ACHN (cell line): ENCODE measurements around the gene PCBP3.
"Not testable (repeated sequence)": the region's sequence is repeated elsewhere in the genome, so short reads cannot be mapped to it uniquely, and the experiment has no call there.

Experiments used
- DNase-seq: peaks from one replicate; pipeline ENCODE4 v3.0.0-alpha.2; 2015
- in situ Hi-C: cut with HindIII; loops from 2 replicates; pipeline ENCODE4 v1.10.0; 2017; ENCODE audit warnings: low sequenced_read_pairs, low pct_ligation_motif_present, low pct_unique_long_range_greater_than_20kb

PCBP3 gene

GRCh38 chr21:45611939-45612664, 31.4 kb upstream of the PCBP3 start:
- in situ Hi-C loops: no loop called here
- DNase-seq: peak; percentile 48

GRCh38 chr21:45612665-45613019, 30.9 kb upstream of the PCBP3 start:
- in situ Hi-C loops, DNase-seq: not testable (repeated sequence)

- in situ Hi-C loops: no loop called here
- no peak for DNase-seq
Measured at GRCh38 chr21:45613396-45613795, 30.1 kb upstream of the PCBP3 start.

- no peak for DNase-seq
- in situ Hi-C loops: no loop called here
Measured at GRCh38 chr21:45613881-45614280, 29.6 kb upstream of the PCBP3 start.

DNA sequence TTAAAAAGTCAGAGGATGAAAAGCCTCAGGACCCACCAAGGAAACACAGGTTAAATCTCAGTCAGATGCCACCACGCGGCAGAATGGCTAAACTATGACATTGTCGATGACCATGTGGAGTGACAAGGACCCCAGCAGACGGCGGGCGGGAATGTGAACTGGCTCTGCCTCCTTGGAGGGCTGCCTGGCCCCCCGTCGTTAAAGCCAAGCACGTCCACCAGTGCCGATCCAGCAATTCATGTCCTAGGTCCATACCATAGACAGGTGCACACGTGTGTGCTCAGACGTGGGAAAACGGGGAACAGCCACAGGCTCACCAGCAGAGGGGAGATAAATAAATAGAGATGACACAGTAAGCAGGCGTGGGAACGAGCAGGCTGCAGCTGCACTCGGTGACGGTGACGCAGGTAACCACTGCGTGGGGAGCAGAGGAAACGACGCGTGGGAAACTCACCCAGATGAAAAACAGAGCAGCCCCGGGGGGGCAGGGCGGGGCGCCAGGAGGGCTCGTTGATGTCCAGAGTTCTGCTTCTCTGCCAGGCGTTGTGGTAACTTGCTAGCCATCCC, 28.3 kb upstream of the PCBP3 start:
- DNase-seq: no peak
- in situ Hi-C loops: no loop called here

DNA sequence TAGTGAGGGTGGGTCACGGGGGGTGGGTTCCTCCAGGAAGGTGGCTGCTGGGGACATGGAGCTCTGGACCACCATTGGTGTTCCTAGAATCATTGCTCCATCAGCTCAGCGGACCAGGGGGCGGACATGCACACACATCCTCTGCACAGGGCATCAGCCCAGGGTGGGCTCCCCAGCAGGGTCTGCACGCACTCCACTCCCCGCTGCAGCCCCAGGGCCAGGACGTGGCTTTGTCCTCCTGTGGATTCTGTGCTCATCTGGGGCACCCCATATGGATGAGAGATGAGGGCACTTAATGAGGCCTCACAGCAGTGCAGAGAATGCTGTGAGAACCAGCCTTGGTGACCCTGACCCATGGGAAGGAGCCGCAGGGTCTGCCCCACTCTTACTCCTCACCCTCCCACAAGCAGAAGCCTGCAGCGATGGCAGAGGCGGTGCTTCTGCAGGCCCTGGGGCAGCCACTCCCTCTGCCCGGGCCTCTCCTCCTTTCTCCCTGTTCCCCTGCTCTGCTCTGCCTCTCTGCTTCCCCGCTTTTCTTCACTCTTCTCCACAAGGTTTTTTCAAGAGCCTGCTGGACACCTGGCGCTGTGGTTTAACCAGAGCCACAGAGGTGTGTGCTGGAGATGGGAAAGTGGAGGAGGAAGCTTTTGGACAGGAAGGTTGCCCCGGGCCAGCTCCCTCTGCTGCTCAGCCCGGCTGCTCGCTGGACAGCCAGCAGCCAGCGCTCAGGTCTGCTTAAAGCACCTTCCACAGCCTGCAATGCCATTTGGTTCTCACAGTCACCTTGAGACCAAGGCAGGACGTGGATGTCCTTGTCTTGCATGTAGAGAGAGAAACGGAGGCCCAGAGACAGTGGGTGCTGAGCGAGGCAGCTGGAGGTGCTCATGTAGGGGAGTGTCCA, 26.3 kb upstream of the PCBP3 start:
- no peak for DNase-seq
- in situ Hi-C loops: no loop called here

DNA sequence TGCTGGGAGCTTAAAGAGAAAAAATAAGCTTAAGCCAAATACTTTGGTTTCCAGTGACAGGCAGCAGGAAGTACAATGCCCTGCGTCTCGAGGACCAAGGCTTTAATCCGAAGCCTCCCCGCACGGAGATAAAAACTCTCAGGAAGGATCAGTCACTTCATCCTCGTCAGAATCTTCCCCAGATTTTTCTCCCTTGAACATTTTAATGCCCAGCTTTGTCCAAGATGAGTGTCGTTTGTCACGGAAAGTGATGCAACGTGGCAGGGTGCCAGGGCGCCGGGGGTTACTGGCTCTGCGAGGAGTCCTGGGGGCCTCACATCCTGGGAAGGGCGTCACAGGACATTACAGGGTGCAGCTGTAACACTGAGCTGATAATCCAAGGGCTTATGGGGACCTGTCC, 25.2 kb upstream of the PCBP3 start:
- in situ Hi-C loops: no loop called here
- DNase-seq: no peak

DNA sequence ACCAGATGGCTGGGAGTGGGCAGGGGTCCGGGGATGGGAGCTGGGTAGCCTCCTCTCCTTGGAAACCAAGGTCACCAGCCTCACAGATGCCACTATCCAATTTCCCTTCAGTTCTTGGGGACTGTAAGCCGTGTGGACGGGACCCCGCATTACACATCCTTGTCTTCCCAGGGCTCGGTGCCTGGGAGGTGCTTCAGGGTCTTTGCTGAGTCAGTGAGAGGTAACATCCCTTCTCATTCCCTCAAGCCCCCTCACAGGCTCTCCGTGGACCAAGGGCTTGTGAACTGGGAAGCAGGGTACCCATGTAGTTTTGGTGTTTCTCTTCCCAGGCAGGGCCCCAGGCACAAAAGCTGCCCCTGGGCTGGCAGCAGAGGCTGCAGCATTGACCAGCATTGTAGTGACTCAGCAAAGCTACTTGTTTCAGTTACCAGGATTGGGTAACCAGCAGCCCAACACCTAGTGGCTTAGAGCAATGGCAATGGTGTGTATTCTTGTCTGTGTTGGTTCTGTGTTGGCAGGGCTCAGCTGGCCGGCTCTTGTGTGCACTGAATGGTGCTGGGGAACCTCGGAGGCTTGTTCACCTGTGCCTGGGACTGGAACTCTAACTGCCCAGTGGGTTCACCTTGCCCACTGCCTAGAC, 24.6 kb upstream of the PCBP3 start:
- no peak for DNase-seq
- in situ Hi-C loops: no loop called here

DNA sequence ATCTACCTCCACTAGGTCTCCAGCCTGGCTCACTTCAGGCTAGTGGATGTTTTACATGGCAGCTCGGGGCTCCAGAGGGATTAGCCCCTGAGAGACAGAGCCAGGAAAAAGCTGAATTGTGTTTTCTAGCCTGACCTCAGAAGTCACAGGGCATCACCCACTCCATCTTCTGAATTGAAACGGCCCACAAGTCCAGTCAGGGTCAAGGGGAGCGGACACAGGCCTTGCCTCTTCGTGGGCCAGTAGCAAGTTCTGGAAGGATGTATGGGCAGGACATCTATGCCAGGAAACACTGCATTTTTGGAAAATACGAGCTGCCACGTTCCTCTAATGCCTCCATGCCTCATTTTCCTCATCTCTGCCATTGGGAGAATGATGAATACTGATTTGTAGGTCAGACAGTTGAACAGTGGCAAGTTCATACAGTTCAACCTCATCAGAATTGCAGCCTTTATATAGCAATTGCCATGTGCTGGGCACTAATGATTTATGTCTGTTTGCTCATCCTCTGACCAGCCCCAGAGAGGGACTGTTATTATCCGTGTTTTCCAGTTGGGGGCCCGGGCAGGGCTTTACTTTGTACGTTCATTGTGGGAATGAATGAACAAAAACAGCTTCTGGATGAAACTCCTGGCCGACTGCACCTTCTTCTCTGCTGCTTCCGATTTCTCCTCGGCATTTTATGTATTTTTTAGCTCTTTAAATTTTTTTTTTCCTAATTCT, 23.2 kb upstream of the PCBP3 start:
- DNase-seq: no peak
- in situ Hi-C loops: no loop called here

- DNase-seq, in situ Hi-C loops: not testable (repeated sequence)
Measured at GRCh38 chr21:45621435-45622331, 21.8 kb upstream of the PCBP3 start.

GRCh38 chr21:45622416-45623097, 21.0 kb upstream of the PCBP3 start:
- DNase-seq: no peak
- in situ Hi-C loops: no loop called here

DNA sequence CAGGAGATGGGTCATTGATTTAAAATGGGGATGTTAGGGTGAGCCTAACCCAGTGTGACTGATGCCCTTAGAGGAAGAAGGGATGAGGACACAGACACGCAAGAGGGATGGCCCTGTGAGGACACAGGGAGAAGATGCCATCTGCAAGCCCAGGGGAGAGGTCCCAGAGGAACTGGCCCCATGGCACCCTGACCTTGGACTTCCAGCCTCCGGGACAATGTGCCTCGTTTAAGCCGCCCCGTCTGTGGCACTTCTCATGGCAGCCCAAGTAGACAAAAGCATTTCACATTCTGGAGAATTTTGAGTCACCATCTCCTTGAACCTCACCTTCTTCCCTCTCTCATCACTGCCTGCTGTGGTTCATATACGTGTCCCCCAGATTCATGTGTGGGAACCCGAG, 20.1 kb upstream of the PCBP3 start:
- in situ Hi-C loops: no loop called here
- DNase-seq: no peak

DNA sequence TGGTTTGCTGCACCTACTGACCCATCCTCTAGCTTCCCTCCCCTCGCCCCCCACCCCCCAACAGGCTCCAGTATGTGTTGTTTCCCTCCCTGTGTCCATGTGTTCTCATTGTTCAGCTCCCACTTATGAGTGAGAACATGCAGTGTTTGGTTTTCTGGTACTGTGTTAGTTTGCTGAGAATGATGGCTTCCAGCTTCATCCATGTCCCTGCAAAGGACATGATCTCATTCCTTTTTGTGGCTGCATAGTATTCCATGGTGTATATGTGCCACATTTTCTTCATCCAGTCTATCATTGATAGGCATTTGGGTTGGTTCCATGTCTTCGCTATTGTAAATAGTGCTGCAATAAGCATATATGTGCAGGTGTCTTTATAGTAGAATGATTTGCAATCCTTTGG, 17.4 kb upstream of the PCBP3 start:
- DNase-seq, in situ Hi-C loops: not testable (repeated sequence)

DNA sequence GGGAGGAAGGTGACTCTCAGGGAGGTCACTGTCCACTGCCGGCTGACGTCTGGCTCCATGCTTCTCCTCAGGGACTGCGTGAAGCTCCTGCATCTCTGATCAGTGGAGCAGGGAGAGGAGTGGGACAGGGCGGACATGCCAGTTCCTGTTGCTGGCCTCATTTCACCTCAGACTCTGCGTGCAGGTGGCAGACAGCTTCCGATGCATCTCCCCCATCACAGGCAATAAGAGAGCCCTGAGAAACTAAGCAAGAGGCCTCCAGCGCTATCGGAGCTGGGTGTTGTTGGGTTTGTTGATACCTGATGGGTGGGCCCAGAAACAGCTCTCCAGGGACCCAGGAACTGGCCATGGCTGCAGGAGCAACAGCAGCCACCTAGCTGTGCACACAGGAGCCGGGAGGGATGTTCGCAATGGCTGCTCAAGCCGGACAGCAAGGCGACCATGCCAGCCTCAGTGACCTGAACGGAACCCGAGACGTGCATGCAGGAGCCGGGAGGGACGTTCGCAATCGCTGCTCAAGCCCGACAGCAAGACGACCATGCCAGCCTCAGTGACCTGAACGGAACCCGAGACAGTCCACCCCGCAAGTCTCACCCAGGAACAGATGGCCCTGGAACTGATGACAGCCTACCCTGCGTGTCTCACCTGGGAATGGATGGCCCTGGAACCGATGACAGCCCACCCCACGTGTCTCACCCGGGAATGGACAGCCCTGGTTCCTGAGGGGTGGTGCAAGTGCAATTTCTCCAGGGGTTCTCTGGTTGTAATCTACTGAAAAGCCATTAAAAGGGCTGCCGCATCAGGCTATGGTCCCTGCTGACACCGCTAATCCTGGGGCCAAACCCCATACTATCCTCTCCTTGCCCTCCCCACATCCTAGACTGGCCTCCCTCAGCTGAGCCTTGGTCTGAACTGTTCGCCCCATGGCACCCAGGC, 14.2 kb upstream of the PCBP3 start:
- in situ Hi-C loops: no loop called here
- no peak for DNase-seq

- DNase-seq: no peak
- in situ Hi-C loops: no loop called here
Measured at GRCh38 chr21:45630066-45630694, 13.3 kb upstream of the PCBP3 start.

GRCh38 chr21:45630876-45631275, 12.6 kb upstream of the PCBP3 start:
- in situ Hi-C loops: no loop called here
- DNase-seq: no peak
